Measurements from ENCODE around the gene ZNF302.
A peak's percentile ranks its signal among the peaks of the same experiment; 100 is the strongest.

Gene ZNF302

DNA sequence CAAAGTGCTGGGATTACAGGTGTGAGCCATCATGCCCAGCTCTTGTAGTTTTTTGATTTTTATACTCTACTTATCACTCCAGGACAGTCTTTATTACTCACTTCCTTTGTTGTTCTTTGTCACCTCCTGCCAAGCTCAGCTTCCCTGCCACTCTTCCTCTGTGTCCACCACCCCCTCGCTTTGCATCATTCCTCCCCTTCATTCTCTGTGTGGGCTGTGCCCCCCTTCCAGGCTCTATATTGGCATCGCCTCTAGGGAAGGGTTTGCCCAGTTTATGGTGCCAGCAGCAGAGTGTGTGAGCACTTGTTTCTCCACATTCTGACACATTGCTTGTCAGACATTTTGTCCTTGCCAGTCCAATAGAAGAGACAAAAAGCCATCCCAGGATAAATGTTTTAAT, 15.1 kb downstream of the ZNF302 start:
- Histone ChIP-seq H3K4me1 (ENCODE audit: control extremely low read depth in 1 of 4, control insufficient read depth in 4 of 4, insufficient read depth in 4 of 4, low read length in 3 of 4) (no peaks in the 10 kb centered on the region), H3K27me3 (replicated peaks in 2 of 5; ENCODE audit: control insufficient read depth in 4 of 5, insufficient read depth in 5 of 5, low read length in 4 of 5) (peaks cover 0 to 8% (median 0%) of the 10 kb centered on the region in 5 experiments), H3K36me3 (ENCODE audit: control insufficient read depth in 4 of 4, insufficient read depth in 4 of 4, low read length in 3 of 4) (no peaks in the 10 kb centered on the region), H3K27ac (ENCODE audit: insufficient read depth in 1 of 2, low read depth in 1 of 2, low read length in 2 of 2, poor library complexity in 1 of 2, severe bottlenecking in 2 of 2) (no peak overlapping the region), H3K4me3 (ENCODE audit: control insufficient read depth in 1 of 7, extremely low read depth in 1 of 7, insufficient read depth in 4 of 7, low read depth in 2 of 7, low read length in 6 of 7) (no peak overlapping the region), H3K9me3 (ENCODE audit: control extremely low read depth in 1 of 5, control insufficient read depth in 4 of 5, insufficient read depth in 2 of 5, low read depth in 1 of 5, low read length in 4 of 5) (peaks cover 0 to 29% (median 9%) of the 10 kb centered on the region in 5 experiments)
- CTCF ChIA-PET: no interaction called here
- WGBS (ENCODE audit: insufficient coverage): 29% methylated on average over 1 of the region's 2 CpGs
- POLR2A ChIA-PET: no interaction called here
- DNase-seq: no peak

DNA sequence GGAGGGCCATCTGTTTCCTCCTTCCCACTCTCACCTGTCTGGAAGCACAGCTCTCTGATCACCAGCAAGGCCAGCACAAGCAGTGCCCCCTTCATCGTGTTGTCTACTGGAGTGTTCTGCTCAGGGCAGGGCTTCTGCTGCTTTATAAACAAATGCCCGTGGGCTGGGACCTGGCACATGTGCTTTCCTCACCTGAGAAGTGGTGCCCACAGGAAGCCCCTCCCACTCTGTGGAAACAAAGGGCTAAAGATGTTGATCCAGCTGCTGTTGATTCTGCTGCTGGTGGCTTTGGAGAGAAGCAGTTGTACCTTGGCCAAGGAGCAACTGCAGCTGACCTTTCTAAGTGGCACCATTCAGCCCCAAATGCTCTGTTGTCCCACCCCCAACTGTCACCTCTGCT, 30.2 kb downstream of the ZNF302 start:
- H3K27ac ChIP-seq (ENCODE audit: insufficient read depth in 1 of 2, low read depth in 1 of 2, low read length in 2 of 2, poor library complexity in 1 of 2, severe bottlenecking in 2 of 2): no peak overlapping the region
- ChIA-PET CTCF (no interaction called here), POLR2A (no interaction called here)
- H3K9me3 ChIP-seq (ENCODE audit: control extremely low read depth in 1 of 5, control insufficient read depth in 4 of 5, insufficient read depth in 2 of 5, low read depth in 1 of 5, low read length in 4 of 5): peaks cover 0 to 14% (median 3%) of the 10 kb centered on the region in 5 experiments
- no peaks in the 10 kb centered on the region for H3K4me1 ChIP-seq (ENCODE audit: control extremely low read depth in 1 of 4, control insufficient read depth in 4 of 4, insufficient read depth in 4 of 4, low read length in 3 of 4)
- WGBS (ENCODE audit: insufficient coverage): 73% methylated on average over 2 of the region's 2 CpGs
- no peaks in the 10 kb centered on the region for H3K36me3 ChIP-seq (ENCODE audit: control insufficient read depth in 4 of 4, insufficient read depth in 4 of 4, low read length in 3 of 4)
- DNase-seq: no peak
- no peak overlapping the region for H3K4me3 ChIP-seq (ENCODE audit: control insufficient read depth in 1 of 7, extremely low read depth in 1 of 7, insufficient read depth in 4 of 7, low read depth in 2 of 7, low read length in 6 of 7)
- no peaks in the 10 kb centered on the region for H3K27me3 ChIP-seq (replicated peaks in 2 of 5; ENCODE audit: control insufficient read depth in 4 of 5, insufficient read depth in 5 of 5, low read length in 4 of 5)

DNA sequence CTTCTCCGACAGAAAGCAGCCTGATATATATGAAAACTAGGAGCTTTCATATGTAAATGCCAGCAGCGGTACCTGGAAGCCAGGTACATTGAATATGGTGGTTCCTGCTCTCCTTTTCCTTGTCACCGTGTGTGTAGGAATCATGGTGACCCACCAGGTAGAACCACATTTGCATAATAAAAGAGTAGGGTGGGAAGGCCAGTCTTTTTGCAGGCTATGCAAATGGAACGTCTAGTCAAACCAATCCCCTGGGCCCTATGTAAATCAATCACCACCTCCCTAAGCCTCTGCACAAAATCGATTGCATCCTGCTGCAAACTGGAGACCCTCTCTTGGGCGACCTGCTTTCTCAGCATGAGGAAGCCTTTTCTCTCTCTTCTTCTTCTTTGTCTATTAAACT, 34.4 kb downstream of the ZNF302 start:
- Histone ChIP-seq H3K27ac (ENCODE audit: insufficient read depth in 1 of 2, low read depth in 1 of 2, low read length in 2 of 2, poor library complexity in 1 of 2, severe bottlenecking in 2 of 2) (no peak overlapping the region), H3K9me3 (ENCODE audit: control extremely low read depth in 1 of 5, control insufficient read depth in 4 of 5, insufficient read depth in 2 of 5, low read depth in 1 of 5, low read length in 4 of 5) (peaks cover 6 to 38% (median 12%) of the 10 kb centered on the region in 5 experiments), H3K36me3 (ENCODE audit: control insufficient read depth in 4 of 4, insufficient read depth in 4 of 4, low read length in 3 of 4) (no peaks in the 10 kb centered on the region), H3K27me3 (replicated peaks in 2 of 5; ENCODE audit: control insufficient read depth in 4 of 5, insufficient read depth in 5 of 5, low read length in 4 of 5) (no peaks in the 10 kb centered on the region), H3K4me1 (ENCODE audit: control extremely low read depth in 1 of 4, control insufficient read depth in 4 of 4, insufficient read depth in 4 of 4, low read length in 3 of 4) (no peaks in the 10 kb centered on the region), H3K4me3 (ENCODE audit: control insufficient read depth in 1 of 7, extremely low read depth in 1 of 7, insufficient read depth in 4 of 7, low read depth in 2 of 7, low read length in 6 of 7) (no peak overlapping the region)
- ChIA-PET POLR2A (no interaction called here), CTCF (interaction anchor here (1.4 to 3.8 kb wide), 3 partner anchors 73 to 670 kb away, joined by 3 to 41 read pairs (median 3); no protein-coding TSS in a partner anchor)
- 62% methylated on average over 5 of the region's 6 CpGs for WGBS (ENCODE audit: insufficient coverage)
- no peak for DNase-seq

- no peak overlapping the region for H3K27ac ChIP-seq (ENCODE audit: insufficient read depth in 1 of 2, low read depth in 1 of 2, low read length in 2 of 2, poor library complexity in 1 of 2, severe bottlenecking in 2 of 2)
- no peaks in the 10 kb centered on the region for H3K27me3 ChIP-seq (replicated peaks in 2 of 5; ENCODE audit: control insufficient read depth in 4 of 5, insufficient read depth in 5 of 5, low read length in 4 of 5)
- CTCF ChIA-PET: interaction anchor here (1.1 to 3.8 kb wide), 3 partner anchors 15 to 671 kb away, joined by 3 to 41 read pairs (median 3); no protein-coding TSS in a partner anchor
- POLR2A ChIA-PET: no interaction called here
- peaks cover 6 to 35% (median 9%) of the 10 kb centered on the region in 5 experiments for H3K9me3 ChIP-seq (ENCODE audit: control extremely low read depth in 1 of 5, control insufficient read depth in 4 of 5, insufficient read depth in 2 of 5, low read depth in 1 of 5, low read length in 4 of 5)
- WGBS (ENCODE audit: insufficient coverage): 36% methylated on average over 11 of the region's 11 CpGs
- H3K4me3 ChIP-seq (ENCODE audit: control insufficient read depth in 1 of 7, extremely low read depth in 1 of 7, insufficient read depth in 4 of 7, low read depth in 2 of 7, low read length in 6 of 7): no peak overlapping the region
- peak; percentile 80 to 89 (median 84) for DNase-seq
- H3K36me3 ChIP-seq (ENCODE audit: control insufficient read depth in 4 of 4, insufficient read depth in 4 of 4, low read length in 3 of 4): no peaks in the 10 kb centered on the region
- H3K4me1 ChIP-seq (ENCODE audit: control extremely low read depth in 1 of 4, control insufficient read depth in 4 of 4, insufficient read depth in 4 of 4, low read length in 3 of 4): no peaks in the 10 kb centered on the region
These were observed 35.1 kb downstream of the ZNF302 start for GRCh38 chr19:34712395-34713261.

GRCh38 chr19:34713262-34713637, 35.8 kb downstream of the ZNF302 start:
- H3K27me3 ChIP-seq (replicated peaks in 2 of 5; ENCODE audit: control insufficient read depth in 4 of 5, insufficient read depth in 5 of 5, low read length in 4 of 5): no peaks in the 10 kb centered on the region
- no peak overlapping the region for H3K4me3 ChIP-seq (ENCODE audit: control insufficient read depth in 1 of 7, extremely low read depth in 1 of 7, insufficient read depth in 4 of 7, low read depth in 2 of 7, low read length in 6 of 7)
- no peaks in the 10 kb centered on the region for H3K36me3 ChIP-seq (ENCODE audit: control insufficient read depth in 4 of 4, insufficient read depth in 4 of 4, low read length in 3 of 4)
- POLR2A ChIA-PET: no interaction called here
- peak; percentile 8 to 15 (median 14) for DNase-seq
- H3K4me1 ChIP-seq (ENCODE audit: control extremely low read depth in 1 of 4, control insufficient read depth in 4 of 4, insufficient read depth in 4 of 4, low read length in 3 of 4): no peaks in the 10 kb centered on the region
- H3K9me3 ChIP-seq (ENCODE audit: control extremely low read depth in 1 of 5, control insufficient read depth in 4 of 5, insufficient read depth in 2 of 5, low read depth in 1 of 5, low read length in 4 of 5): peaks cover 6 to 33% (median 9%) of the 10 kb centered on the region in 5 experiments
- CTCF ChIA-PET: interaction anchor here (1.1 to 3.8 kb wide), 3 partner anchors 14 to 672 kb away, joined by 3 to 41 read pairs (median 3); no protein-coding TSS in a partner anchor
- WGBS (ENCODE audit: insufficient coverage): 100% methylated on average over 2 of the region's 2 CpGs
- no peak overlapping the region for H3K27ac ChIP-seq (ENCODE audit: insufficient read depth in 1 of 2, low read depth in 1 of 2, low read length in 2 of 2, poor library complexity in 1 of 2, severe bottlenecking in 2 of 2)

- peaks cover 0 to 4% (median 0%) of the 10 kb centered on the region in 5 experiments for H3K27me3 ChIP-seq (replicated peaks in 2 of 5; ENCODE audit: control insufficient read depth in 4 of 5, insufficient read depth in 5 of 5, low read length in 4 of 5)
- CTCF ChIA-PET: no interaction called here
- no peaks in the 10 kb centered on the region for H3K36me3 ChIP-seq (ENCODE audit: control insufficient read depth in 4 of 4, insufficient read depth in 4 of 4, low read length in 3 of 4)
- POLR2A ChIA-PET: no interaction called here
- no peak overlapping the region for H3K4me3 ChIP-seq (ENCODE audit: control insufficient read depth in 1 of 7, extremely low read depth in 1 of 7, insufficient read depth in 4 of 7, low read depth in 2 of 7, low read length in 6 of 7)
- no peak for DNase-seq
- H3K9me3 ChIP-seq (ENCODE audit: control extremely low read depth in 1 of 5, control insufficient read depth in 4 of 5, insufficient read depth in 2 of 5, low read depth in 1 of 5, low read length in 4 of 5): peaks cover 6 to 33% (median 9%) of the 10 kb centered on the region in 5 experiments
- no peaks in the 10 kb centered on the region for H3K4me1 ChIP-seq (ENCODE audit: control extremely low read depth in 1 of 4, control insufficient read depth in 4 of 4, insufficient read depth in 4 of 4, low read length in 3 of 4)
- no peak overlapping the region for H3K27ac ChIP-seq (ENCODE audit: insufficient read depth in 1 of 2, low read depth in 1 of 2, low read length in 2 of 2, poor library complexity in 1 of 2, severe bottlenecking in 2 of 2)
These were observed 37.9 kb downstream of the ZNF302 start for GRCh38 chr19:34715357-34715756.

DNA sequence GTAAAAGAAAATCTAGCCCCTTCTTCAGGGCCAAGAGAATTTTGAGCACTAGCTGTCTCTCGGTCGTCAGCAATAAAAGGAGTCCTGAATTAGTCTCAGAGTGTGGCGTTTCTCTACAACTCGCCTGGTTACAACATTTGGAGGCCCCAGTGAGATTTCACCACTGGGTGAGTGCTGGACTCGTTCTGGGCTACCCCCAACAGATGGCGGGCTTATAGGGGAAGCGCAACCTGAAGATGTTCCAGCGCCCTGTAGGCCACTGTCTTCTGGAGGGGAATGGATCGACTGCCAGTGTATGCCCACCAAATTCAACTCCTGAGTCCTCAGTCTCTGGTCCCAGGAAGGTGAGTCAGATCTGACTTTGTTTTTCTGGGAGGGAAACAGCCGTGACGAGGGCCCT, 44.9 kb downstream of the ZNF302 start:
- Histone ChIP-seq H3K36me3 (ENCODE audit: control insufficient read depth in 4 of 4, insufficient read depth in 4 of 4, low read length in 3 of 4) (no peaks in the 10 kb centered on the region), H3K27me3 (replicated peaks in 2 of 5; ENCODE audit: control insufficient read depth in 4 of 5, insufficient read depth in 5 of 5, low read length in 4 of 5) (peaks cover 0 to 37% (median 2%) of the 10 kb centered on the region in 5 experiments), H3K4me1 (ENCODE audit: control extremely low read depth in 1 of 4, control insufficient read depth in 4 of 4, insufficient read depth in 4 of 4, low read length in 3 of 4) (no peaks in the 10 kb centered on the region), H3K9me3 (ENCODE audit: control extremely low read depth in 1 of 5, control insufficient read depth in 4 of 5, insufficient read depth in 2 of 5, low read depth in 1 of 5, low read length in 4 of 5) (peaks cover 0 to under 1% (median 0%) of the 10 kb centered on the region in 5 experiments), H3K4me3 (ENCODE audit: control insufficient read depth in 1 of 7, extremely low read depth in 1 of 7, insufficient read depth in 4 of 7, low read depth in 2 of 7, low read length in 6 of 7) (no peak overlapping the region), H3K27ac (ENCODE audit: insufficient read depth in 1 of 2, low read depth in 1 of 2, low read length in 2 of 2, poor library complexity in 1 of 2, severe bottlenecking in 2 of 2) (no peak overlapping the region)
- no peak for DNase-seq
- 78% methylated on average over 11 of the region's 11 CpGs for WGBS (ENCODE audit: insufficient coverage)
- POLR2A ChIA-PET: no interaction called here
- CTCF ChIA-PET: no interaction called here
